ENCODE results near the gene RAMACL. TPM values are rescaled to one million over a fixed set of nuclear protein-coding genes. Genes with fewer than 3 reads are reported as not detected.
A peak's percentile ranks its signal among the peaks of the same experiment; 100 is the strongest.
"Not testable (repeated sequence)": the region's sequence is repeated elsewhere in the genome, so short reads cannot be mapped to it uniquely, and the experiment has no call there.

Gene RAMACL
- total and polyA plus RNA-seq, 4 donors: 0.30 to 17.6 (median 4.3) TPM

DNA sequence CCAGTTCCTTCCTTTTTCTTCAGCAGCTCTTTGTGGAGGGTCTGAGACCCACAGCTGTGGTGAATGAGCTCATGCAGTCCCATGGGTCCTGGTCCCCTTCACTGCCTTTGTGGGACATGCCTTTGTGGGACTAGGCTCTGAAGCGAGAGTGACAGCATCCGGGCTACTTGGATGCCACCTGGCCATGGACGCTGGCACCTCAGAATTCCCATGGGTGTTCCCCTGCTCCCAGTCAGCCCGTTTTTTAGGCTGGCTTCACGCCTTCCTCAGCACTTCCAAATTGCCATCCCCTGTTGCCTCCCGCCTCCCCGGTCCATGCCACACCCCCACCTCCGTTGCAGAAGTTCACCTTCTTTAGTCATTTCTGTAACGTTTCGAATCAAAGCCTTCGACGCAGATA, 45.1 kb downstream of the RAMACL start:
- ATAC-seq (ENCODE audit: insufficient read depth, low FRiP score) (no peak), DNase-seq (no peak)
- H3K4me1 ChIP-seq (ENCODE audit: control insufficient read depth in 5 of 5, insufficient read depth in 5 of 5, low read length in 5 of 5): peaks cover 0 to 5% (median 4%) of the 10 kb centered on the region in 5 donors
- TF ChIP-seq, protein P1, sequence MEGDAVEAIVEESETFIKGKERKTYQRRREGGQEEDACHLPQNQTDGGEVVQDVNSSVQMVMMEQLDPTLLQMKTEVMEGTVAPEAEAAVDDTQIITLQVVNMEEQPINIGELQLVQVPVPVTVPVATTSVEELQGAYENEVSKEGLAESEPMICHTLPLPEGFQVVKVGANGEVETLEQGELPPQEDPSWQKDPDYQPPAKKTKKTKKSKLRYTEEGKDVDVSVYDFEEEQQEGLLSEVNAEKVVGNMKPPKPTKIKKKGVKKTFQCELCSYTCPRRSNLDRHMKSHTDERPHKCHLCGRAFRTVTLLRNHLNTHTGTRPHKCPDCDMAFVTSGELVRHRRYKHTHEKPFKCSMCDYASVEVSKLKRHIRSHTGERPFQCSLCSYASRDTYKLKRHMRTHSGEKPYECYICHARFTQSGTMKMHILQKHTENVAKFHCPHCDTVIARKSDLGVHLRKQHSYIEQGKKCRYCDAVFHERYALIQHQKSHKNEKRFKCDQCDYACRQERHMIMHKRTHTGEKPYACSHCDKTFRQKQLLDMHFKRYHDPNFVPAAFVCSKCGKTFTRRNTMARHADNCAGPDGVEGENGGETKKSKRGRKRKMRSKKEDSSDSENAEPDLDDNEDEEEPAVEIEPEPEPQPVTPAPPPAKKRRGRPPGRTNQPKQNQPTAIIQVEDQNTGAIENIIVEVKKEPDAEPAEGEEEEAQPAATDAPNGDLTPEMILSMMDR (IDR thresholded peaks at IDR 0.05; ENCODE audit: control extremely low read depth, extremely low read depth): no peak
- no peak overlapping the region for H3K9ac ChIP-seq (ENCODE audit: insufficient read depth in 1 of 2, low read length in 2 of 2)
- peaks cover 0 to 13% (median 0%) of the 10 kb centered on the region in 4 donors for H3K36me3 ChIP-seq (ENCODE audit: control insufficient read depth in 4 of 4, insufficient read depth in 4 of 4, low read length in 4 of 4)
- H3K27me3 ChIP-seq (ENCODE audit: control insufficient read depth in 3 of 3, insufficient read depth in 3 of 3, low read length in 2 of 3): no peaks in the 10 kb centered on the region
- no peaks in the 10 kb centered on the region for H3K9me3 ChIP-seq (ENCODE audit: control insufficient read depth in 4 of 4, insufficient read depth in 3 of 4, low read length in 3 of 4)
- peak overlapping the region in 1 of 2 donors; percentile 81 for H3K27ac ChIP-seq (ENCODE audit: low read depth in 1 of 2, low read length in 1 of 2)
- no peak overlapping the region for H3K4me3 ChIP-seq
- WGBS, 2 donors: 74 to 88% methylated on average over 12 of the region's 12 CpGs

DNA sequence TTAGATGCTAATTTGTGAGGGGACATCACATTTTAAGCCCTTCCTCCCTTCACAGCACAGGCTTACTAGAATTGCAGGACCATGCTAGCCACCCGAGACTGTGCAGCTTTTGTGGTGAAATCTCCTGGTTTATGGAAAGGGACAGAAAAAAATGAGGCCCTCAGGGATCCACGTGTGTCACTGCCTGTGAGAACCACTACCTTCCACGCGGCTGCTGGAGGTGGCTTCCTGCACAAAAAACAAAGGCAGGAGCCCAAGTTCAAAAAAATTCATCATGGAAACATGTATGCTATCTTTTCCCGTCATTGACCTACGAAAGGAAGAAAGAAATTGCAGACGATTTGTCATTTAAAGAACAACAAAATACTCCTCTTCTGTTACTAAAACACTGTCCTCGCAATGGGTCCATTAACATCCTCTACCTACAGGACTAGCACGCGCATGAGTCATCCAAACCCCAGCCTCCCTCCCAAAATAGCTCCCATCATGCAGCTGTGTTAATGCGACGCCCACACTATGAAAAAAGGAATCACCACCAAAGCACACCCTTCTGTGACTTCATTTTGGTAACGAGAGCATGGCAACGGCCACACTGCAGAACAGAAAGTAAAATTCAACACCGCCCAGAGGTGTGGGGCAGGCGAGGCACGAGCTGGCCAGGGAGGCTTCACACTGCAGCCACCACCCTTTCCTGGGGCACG, 45.7 kb downstream of the RAMACL start:
- peaks cover 0 to 16% (median 0%) of the 10 kb centered on the region in 4 donors for H3K36me3 ChIP-seq (ENCODE audit: control insufficient read depth in 4 of 4, insufficient read depth in 4 of 4, low read length in 4 of 4)
- DNase-seq: no peak
- peak overlapping the region in 1 of 2 donors; percentile 81 for H3K27ac ChIP-seq (ENCODE audit: low read depth in 1 of 2, low read length in 1 of 2)
- WGBS, 2 donors: 56 to 67% methylated on average over 18 of the region's 18 CpGs
- ATAC-seq (ENCODE audit: insufficient read depth, low FRiP score): peak; percentile 36
- no peak overlapping the region for H3K4me3 ChIP-seq
- no peaks in the 10 kb centered on the region for H3K27me3 ChIP-seq (ENCODE audit: control insufficient read depth in 3 of 3, insufficient read depth in 3 of 3, low read length in 2 of 3)
- H3K9me3 ChIP-seq (ENCODE audit: control insufficient read depth in 4 of 4, insufficient read depth in 3 of 4, low read length in 3 of 4): no peaks in the 10 kb centered on the region
- no peak overlapping the region for H3K9ac ChIP-seq (ENCODE audit: insufficient read depth in 1 of 2, low read length in 2 of 2)
- H3K4me1 ChIP-seq (ENCODE audit: control insufficient read depth in 5 of 5, insufficient read depth in 5 of 5, low read length in 5 of 5): peaks cover 0 to 4% (median 4%) of the 10 kb centered on the region in 5 donors
- TF ChIP-seq, protein P1 (IDR thresholded peaks at IDR 0.05; ENCODE audit: control extremely low read depth, extremely low read depth): no peak

GRCh38 chr6:166539543-166539942, 46.9 kb downstream of the RAMACL start:
- no peak overlapping the region for H3K27ac ChIP-seq (ENCODE audit: low read depth in 1 of 2, low read length in 1 of 2)
- 89 to 92% methylated on average over 4 of the region's 4 CpGs for WGBS, 2 donors
- DNase-seq: no peak
- ATAC-seq (ENCODE audit: insufficient read depth, low FRiP score): no peak
- TF ChIP-seq, protein P1 (IDR thresholded peaks at IDR 0.05; ENCODE audit: control extremely low read depth, extremely low read depth): no peak
- no peaks in the 10 kb centered on the region for H3K27me3 ChIP-seq (ENCODE audit: control insufficient read depth in 3 of 3, insufficient read depth in 3 of 3, low read length in 2 of 3)
- H3K9ac ChIP-seq (ENCODE audit: insufficient read depth in 1 of 2, low read length in 2 of 2): no peak overlapping the region
- H3K4me1 ChIP-seq (ENCODE audit: control insufficient read depth in 5 of 5, insufficient read depth in 5 of 5, low read length in 5 of 5): peaks cover 0 to 4% (median 3%) of the 10 kb centered on the region in 5 donors
- no peak overlapping the region for H3K4me3 ChIP-seq
- peaks cover 0 to 23% (median 3%) of the 10 kb centered on the region in 4 donors for H3K36me3 ChIP-seq (ENCODE audit: control insufficient read depth in 4 of 4, insufficient read depth in 4 of 4, low read length in 4 of 4)
- H3K9me3 ChIP-seq (ENCODE audit: control insufficient read depth in 4 of 4, insufficient read depth in 3 of 4, low read length in 3 of 4): no peaks in the 10 kb centered on the region

- not testable (repeated sequence) for H3K9me3 ChIP-seq (ENCODE audit: control insufficient read depth in 4 of 4, insufficient read depth in 3 of 4, low read length in 3 of 4); H3K27me3 ChIP-seq (ENCODE audit: control insufficient read depth in 3 of 3, insufficient read depth in 3 of 3, low read length in 2 of 3); DNase-seq; H3K9ac ChIP-seq (ENCODE audit: insufficient read depth in 1 of 2, low read length in 2 of 2); H3K4me3 ChIP-seq; ATAC-seq (ENCODE audit: insufficient read depth, low FRiP score); H3K4me1 ChIP-seq (ENCODE audit: control insufficient read depth in 5 of 5, insufficient read depth in 5 of 5, low read length in 5 of 5); H3K27ac ChIP-seq (ENCODE audit: low read depth in 1 of 2, low read length in 1 of 2)
- WGBS, 2 donors: 97% methylated on average over 9 of the region's 9 CpGs
- H3K36me3 ChIP-seq (ENCODE audit: control insufficient read depth in 4 of 4, insufficient read depth in 4 of 4, low read length in 4 of 4): peaks cover 0 to 27% (median 3%) of the 10 kb centered on the region in 4 donors
Observed at GRCh38 chr6:166539011-166539385, 47.5 kb downstream of the RAMACL start.
